Heart left ventricle (tissue), 13 donors: Measurements from ENCODE around the gene PTGIS.

Experiments
- POLR2A ChIP-seq, 2 donors: fragments of 450-650 bp; IDR thresholded peaks; one replicate each; pipeline ENCODE4 v1.6.1; 2017; ENCODE audit warnings: antibody characterized with exemption in 2 of 2, mild to moderate bottlenecking in 2 of 2, moderate library complexity in 2 of 2
- TF ChIP-seq, protein P1 (sequence below), 12 donors: fragments of 200-600 bp; sonication (generic) in 4 of 12; IDR thresholded peaks; one replicate each; pipeline versions ENCODE4 v1.5.0 to v1.8.0; 2018 to 2022; ENCODE audit warnings: antibody characterized with exemption in 12 of 12, mild to moderate bottlenecking in 5 of 12
- donor health status: ischemic (EF 13 %, LVEDD 7.1; RV severe dilation, severe dysfunction).
- donor health status: DM: no; HTN: yes; CAD: no.
- donor health status: DM: no; HTN: no; CAD: no.
- donor health status: ischemic (EF 25% LVEDD 6.9; RV normal size, moderate dysfunction).
- donor health status: ischemic (EF 25% LVEDD 5.7; RV mildly dilated, moderate dysfunction).
- donor health status: ischemic (EF 35%, LVEDD 5.7; RV mildly dilated, moderate dysfunction).
- donor health status: nonischemic (EF 11% LVEDD 7.7; RV severe dilation, severe dysfunction).
- donor health status: DM: yes; HTN: yes; CAD: no.
- donor health status: PGD.
- donor health status: ischemic (EF 29% LVEDD 5.4; RV normal size, mild dysfunction).
- donor health status: nonischemic (EF 23%, LVEDD 6.1; RV moderate dilation, normal function).

DNA sequence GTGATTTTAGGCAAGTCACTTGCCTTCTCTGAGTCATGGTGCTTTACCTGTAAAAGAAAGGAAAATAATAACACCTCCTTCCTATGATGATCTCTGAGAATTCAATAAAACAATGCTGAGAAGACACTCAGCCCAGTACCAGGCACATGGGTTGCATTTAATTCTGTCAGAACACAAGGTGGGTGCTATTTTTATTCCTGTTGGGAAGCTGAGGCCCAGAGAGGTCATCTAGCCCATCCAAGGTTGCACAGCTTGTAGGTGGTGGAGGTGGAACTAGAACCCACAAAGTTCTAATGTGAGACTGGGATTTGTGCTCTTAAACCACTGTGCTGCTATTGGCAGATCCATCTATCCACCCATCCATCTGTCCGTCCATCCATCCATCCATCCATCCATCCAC lies 39.6 kb upstream of the PTGIS start:
- no peak for TF ChIP-seq POLR2A (IDR thresholded peaks at IDR 0.05)
- TF ChIP-seq, protein P1, sequence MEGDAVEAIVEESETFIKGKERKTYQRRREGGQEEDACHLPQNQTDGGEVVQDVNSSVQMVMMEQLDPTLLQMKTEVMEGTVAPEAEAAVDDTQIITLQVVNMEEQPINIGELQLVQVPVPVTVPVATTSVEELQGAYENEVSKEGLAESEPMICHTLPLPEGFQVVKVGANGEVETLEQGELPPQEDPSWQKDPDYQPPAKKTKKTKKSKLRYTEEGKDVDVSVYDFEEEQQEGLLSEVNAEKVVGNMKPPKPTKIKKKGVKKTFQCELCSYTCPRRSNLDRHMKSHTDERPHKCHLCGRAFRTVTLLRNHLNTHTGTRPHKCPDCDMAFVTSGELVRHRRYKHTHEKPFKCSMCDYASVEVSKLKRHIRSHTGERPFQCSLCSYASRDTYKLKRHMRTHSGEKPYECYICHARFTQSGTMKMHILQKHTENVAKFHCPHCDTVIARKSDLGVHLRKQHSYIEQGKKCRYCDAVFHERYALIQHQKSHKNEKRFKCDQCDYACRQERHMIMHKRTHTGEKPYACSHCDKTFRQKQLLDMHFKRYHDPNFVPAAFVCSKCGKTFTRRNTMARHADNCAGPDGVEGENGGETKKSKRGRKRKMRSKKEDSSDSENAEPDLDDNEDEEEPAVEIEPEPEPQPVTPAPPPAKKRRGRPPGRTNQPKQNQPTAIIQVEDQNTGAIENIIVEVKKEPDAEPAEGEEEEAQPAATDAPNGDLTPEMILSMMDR (IDR thresholded peaks at IDR 0.05), result no peak
